ENCODE measurements around the gene COPS8.

COPS8 gene

GRCh38 chr2:237085248-237086221 lies at the start of gene COPS8 (continued):
- no peak for TF ChIP-seq ZNF23 (tag by site-specific recombination; IDR thresholded peaks at IDR 0.05; ENCODE audit: borderline replicate concordance)
- no peak for TF ChIP-seq SCRT2 (tag by site-specific recombination; IDR thresholded peaks at IDR 0.05)
- peak; percentile 70 for TF ChIP-seq CTCF (tag by site-specific recombination; IDR thresholded peaks at IDR 0.05)
- no peak for TF ChIP-seq HIC1 (tag by site-specific recombination; IDR thresholded peaks at IDR 0.05)
- peak; percentile 67; the same call in 1 of the 2 replicates for TF ChIP-seq ZNF692 (tag by site-specific recombination; IDR thresholded peaks at IDR 0.05)
- TF ChIP-seq ZNF658 (tag by site-specific recombination; IDR thresholded peaks at IDR 0.05), result no peak
- peak; percentile 45; the same call in 1 of the 2 replicates for TF ChIP-seq INSM2 (tag by site-specific recombination; IDR thresholded peaks at IDR 0.05)
- no peak for TF ChIP-seq ZNF48 (tag by site-specific recombination; IDR thresholded peaks at IDR 0.05)
- no peak for TF ChIP-seq KLF7 (tag by site-specific recombination; IDR thresholded peaks at IDR 0.05; ENCODE audit: borderline replicate concordance)
- TF ChIP-seq KLF1 (tag by site-specific recombination; IDR thresholded peaks at IDR 0.05), result no peak
- no peak; the same call in 1 of the 2 replicates for TF ChIP-seq KLF10 (tag by site-specific recombination; IDR thresholded peaks at IDR 0.05)
- no peak for TF ChIP-seq ELK4 (IDR thresholded peaks at IDR 0.05; ENCODE audit: borderline replicate concordance, low read depth, low read length)
- TF ChIP-seq ZBTB1 (tag by site-specific recombination; IDR thresholded peaks at IDR 0.05), result no peak
- no peak for TF ChIP-seq BCL11A (tag by site-specific recombination; IDR thresholded peaks at IDR 0.05; ENCODE audit: low read depth)
- TF ChIP-seq, protein P1, sequence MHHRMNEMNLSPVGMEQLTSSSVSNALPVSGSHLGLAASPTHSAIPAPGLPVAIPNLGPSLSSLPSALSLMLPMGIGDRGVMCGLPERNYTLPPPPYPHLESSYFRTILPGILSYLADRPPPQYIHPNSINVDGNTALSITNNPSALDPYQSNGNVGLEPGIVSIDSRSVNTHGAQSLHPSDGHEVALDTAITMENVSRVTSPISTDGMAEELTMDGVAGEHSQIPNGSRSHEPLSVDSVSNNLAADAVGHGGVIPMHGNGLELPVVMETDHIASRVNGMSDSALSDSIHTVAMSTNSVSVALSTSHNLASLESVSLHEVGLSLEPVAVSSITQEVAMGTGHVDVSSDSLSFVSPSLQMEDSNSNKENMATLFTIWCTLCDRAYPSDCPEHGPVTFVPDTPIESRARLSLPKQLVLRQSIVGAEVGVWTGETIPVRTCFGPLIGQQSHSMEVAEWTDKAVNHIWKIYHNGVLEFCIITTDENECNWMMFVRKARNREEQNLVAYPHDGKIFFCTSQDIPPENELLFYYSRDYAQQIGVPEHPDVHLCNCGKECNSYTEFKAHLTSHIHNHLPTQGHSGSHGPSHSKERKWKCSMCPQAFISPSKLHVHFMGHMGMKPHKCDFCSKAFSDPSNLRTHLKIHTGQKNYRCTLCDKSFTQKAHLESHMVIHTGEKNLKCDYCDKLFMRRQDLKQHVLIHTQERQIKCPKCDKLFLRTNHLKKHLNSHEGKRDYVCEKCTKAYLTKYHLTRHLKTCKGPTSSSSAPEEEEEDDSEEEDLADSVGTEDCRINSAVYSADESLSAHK (tag by site-specific recombination; IDR thresholded peaks at IDR 0.05), result no peak
- no peak for TF ChIP-seq ZNF707 (tag by site-specific recombination; IDR thresholded peaks at IDR 0.05)
- TF ChIP-seq ZNF335 (tag by site-specific recombination; conservative IDR thresholded peaks at IDR 0.05), result peak; percentile 97
- no peak for TF ChIP-seq ZNF585B (tag by site-specific recombination; IDR thresholded peaks at IDR 0.05)
- peak; percentile 24; the same call in 1 of the 2 replicates for TF ChIP-seq PATZ1 (tag by site-specific recombination; IDR thresholded peaks at IDR 0.05)
- TF ChIP-seq GLIS2 (tag by site-specific recombination; IDR thresholded peaks at IDR 0.05), result no peak; the same call in 1 of the 2 replicates
- TF ChIP-seq ZBTB48 (tag by site-specific recombination; IDR thresholded peaks at IDR 0.05), result peak; percentile 74; the same call in 1 of the 2 replicates
- TF ChIP-seq ZNF654 (tag by site-specific recombination; IDR thresholded peaks at IDR 0.05; ENCODE audit: low read depth), result no peak
- peak; percentile 72 for TF ChIP-seq ZEB2 (tag by site-specific recombination; IDR thresholded peaks at IDR 0.05)
- TF ChIP-seq ZNF596 (tag by site-specific recombination; IDR thresholded peaks at IDR 0.05), result no peak
- no peak for TF ChIP-seq SETDB1 (IDR thresholded peaks at IDR 0.05; ENCODE audit: insufficient read length, low read length)
- TF ChIP-seq YY2 (tag by site-specific recombination; IDR thresholded peaks at IDR 0.05), result peak; percentile 62; the same call in 1 of the 2 replicates
